ENCODE results near the gene TVP23C.
"Not testable (repeated sequence)": the region's sequence is repeated elsewhere in the genome, so short reads cannot be mapped to it uniquely, and the experiment has no call there.

The TVP23C gene

DNA sequence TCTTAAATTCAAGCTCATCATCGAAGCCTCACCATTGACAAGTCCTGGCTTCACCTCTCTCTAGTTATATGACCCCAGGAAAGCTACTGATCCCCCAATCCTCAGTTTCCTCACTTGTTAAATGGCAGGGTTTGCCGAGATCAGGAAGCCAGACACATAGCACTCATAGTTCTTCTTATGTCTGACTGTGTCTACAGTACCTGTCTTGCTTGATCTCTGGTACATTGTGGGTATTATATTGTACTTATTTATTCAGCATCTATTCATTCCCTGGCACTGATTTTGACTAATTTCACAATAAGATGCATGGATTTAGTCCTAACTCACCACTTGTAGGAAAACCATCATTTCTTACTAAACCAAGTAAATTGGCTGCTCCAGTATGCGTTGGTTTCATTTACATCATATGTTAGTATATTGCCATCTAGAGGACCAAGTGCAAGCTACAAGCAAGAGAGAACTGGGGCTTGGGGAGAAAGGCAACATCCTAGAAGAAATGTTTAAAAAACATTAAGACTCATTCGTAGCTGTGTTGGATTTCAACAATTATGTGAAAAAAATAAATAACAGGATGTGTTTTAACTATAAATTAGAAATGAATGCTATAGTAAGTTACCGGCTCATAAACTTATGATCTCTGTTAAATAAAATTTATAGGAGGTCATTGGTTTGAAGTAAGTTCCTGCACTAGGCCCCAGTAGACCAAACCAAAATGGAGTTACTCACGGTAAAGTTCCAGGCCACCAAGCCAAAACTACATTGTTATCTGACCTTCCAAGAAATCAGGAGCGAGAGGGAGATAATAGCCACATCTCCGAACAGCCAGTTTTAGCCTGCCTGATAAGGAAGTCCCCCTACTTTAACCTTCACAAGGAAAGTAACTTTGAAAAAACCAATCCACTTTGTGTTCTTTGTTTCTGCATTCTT is 36.7 kb downstream of the TVP23C start:
- DNase-seq (ENCODE audit: low spot score), result peak; percentile 18

DNA sequence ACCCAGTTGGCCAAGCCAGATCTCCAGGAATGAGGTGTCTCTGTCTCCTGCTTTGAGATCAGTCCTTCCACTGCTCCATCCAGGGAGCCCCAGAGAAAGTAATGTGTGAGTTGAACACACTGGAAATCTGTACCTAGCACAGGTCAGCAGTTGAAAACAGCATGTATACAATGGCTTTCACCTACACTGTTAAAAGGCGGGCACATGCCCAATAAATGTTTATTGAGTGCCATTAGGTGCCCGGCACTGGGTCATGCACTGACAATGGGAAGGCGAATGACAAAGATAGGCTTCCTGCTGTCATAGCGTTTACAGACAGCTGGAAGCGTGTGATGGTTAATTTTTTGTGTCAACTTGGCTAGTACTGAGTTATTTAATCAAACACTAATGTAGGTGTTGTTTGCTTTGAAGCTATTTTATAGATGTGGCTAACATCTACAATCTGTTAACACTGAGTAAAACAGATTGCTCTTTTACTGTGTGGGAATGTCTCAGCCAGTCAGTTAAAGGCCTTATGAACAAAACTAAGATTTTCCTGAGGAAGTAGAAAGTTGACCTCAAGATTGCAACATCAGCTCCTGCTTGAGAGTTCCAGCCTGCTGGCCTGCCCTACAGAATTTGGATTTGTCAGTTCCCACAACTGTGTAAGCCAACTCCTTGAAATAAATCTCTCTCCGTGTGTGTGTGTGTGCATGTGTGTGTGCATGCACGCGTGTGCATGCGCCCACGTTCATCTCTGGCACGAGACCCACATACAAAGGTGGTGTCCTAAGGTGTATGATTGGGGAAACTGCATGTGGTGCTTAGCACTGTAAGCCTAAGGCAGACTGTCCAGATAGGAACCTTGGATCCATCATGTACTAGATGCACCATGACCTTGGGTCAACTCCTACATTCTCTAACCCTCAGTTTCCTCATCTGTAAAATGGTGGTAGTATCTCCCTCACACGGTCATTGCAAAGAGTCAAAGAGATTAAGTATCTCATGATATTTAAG is 38.0 kb downstream of the TVP23C start:
- not testable (repeated sequence) for DNase-seq (ENCODE audit: low spot score)

DNA sequence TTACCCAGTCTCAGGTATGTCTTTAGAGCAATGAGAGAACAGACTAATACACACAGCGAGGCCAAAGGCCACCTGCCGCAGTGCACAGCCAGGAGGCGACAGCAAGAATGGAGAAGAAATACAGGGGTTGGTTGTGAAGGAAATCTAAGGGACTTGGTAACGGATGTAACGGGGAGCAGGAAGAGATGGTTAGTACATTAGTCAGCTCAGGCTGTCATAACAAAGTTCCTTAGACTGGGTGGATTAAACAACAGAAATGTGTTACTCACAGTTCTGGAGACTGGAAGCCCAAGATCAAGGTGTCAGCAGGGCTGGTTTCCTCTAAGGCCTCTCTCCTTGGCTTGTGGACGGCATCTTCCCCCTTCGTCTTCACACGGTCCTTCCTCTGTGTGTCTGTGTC is 47.1 kb downstream of the TVP23C start:
- DNase-seq (ENCODE audit: low spot score), result no peak

DNA sequence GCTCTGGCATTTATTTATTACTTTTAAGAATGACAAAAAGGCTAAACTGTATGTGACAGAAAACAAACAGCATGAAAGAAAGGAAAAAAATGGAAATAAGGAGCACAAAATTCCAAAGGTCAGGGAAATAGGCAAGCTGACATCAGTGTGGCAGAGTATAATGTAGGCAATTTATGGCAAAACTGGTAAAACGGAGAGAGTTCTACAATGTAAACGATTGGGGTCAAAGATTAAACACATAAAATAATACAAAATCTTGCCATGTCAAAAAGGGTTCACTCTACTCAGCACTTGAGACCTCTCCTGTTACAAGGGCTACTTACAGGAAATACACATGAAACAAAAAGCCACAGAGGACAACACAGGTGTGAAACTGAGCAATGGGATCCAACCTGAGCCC is 48.8 kb downstream of the TVP23C start:
- DNase-seq (ENCODE audit: low spot score), result no peak

DNA sequence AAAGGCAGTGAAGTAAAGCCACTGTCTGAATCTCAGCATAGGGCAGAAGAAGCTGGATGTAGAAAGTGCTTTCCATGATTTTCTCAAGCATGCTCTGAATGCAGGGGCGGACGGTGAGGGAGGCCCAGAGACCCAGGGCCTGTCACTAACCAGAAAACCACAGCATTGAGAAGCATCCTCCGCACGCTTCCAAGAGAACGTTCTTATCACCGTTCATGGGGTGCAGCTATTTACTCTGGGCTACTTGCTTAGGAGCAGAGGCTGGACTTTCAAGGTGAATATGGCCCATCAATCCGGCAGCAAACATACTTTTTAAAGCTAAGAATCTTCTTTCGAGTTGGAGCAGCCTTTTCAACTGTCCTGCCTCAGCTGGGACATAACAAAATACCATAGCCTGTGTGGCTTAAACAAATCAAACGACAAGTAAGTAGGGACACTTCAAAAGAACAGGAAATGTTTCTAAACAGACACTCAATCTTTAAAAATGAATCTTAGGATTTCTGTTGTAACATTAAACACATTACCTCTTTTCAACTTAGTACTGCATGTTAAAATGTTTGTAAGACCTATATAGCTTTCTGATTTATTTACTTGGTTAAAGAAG is 49.3 kb downstream of the TVP23C start:
- DNase-seq (ENCODE audit: low spot score), result no peak

DNA sequence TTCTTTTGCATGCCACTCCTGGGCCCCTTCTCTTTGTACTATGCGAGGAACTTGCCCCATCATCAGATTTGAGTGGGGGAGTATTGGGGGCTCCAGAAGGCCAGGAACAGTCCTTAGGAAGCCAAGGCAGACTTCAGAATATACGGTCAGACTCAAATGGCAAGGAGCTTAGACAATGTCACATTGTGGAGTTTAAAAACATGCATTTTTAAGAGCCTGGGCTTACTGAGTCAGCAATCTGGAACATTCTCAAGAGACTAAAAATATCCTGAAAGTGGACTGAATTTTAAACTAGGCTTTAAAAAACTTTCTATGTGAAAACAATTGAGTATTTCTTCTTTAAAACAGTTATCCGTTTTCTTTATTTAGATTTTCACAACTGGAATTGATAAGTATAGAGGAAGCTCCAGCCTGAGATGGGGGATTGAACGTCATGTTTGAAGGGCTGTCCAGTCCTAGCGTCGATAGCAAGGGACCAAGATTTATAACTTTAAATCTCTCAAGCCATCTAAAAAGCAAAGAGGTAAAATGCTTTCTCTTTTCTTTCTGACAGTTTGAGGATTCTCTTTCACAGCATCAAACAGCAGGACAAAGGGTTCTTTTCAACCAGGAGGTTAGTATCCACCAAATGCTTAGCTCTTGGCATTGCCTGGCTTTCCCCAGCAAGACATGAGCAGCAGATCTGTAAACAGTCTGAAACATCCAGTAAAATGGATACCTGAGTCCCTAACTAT is 50.1 kb downstream of the TVP23C start:
- DNase-seq (ENCODE audit: low spot score), result no peak

DNA sequence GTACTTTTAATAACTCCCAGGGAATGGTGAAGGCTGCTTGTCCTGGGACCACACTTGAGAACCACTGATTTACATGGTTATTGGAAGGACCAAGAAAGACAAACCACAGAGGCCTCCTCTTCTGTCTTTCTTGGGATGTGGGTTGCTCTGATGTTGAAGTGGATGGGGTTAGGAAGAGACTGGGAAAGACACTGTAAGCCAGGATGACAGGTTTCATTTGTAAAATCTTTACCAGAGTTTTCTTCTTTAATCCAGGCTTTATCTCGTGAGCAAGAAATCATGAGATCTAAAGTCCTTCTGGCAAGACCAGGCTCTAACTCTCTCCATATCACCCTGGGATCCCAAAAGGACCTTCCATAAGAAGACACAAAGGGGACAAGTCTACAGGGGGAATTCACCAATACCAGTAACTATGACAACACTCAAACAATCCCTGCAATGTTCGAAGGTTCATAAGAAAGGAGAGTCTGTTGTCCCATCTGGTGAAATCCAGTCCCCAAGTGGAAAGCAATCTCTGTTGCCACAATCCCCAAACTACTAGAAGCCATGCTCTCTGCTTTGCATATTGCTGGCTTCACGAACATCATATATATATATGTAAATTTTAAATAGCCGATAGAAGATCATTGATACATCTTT is 51.1 kb downstream of the TVP23C start:
- DNase-seq (ENCODE audit: low spot score), result no peak

DNA sequence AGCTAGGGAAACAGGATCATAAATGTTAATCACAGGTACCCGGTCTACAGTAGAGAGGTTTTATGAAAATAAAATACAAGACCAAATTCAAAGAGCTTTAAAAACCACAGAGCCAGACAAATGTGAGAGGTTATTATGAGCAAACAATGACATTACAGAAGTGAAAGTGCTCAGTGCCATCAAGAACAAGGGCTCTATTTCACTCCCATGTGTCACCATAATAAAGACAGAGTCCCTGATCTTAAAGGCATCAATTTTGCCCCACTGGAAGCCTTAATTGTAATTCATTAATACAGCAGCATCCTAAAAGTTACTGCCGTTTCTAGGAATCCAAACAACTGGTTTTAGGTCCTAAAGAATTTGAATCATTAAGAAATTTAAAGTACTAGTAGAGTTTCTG is 52.1 kb downstream of the TVP23C start:
- DNase-seq (ENCODE audit: low spot score), result no peak

DNA sequence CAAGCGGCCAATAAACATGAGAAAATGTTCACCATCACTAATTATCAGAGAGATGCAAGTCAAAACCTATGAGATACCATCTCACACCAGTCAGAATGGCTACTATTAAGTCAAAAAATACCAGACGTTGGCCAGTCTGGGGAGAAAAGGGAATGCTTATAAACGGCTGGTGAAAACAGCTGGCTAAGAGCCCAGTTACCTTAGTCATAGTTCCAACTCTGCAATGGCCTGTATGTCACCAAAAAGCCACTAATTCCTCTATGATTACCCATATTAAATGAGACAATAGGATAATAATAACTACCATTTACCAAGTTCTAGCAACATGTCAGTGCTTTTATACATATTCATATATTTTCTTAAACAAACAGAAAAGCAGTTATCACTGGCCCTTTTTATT is 52.9 kb downstream of the TVP23C start:
- no peak for DNase-seq (ENCODE audit: low spot score)

DNA sequence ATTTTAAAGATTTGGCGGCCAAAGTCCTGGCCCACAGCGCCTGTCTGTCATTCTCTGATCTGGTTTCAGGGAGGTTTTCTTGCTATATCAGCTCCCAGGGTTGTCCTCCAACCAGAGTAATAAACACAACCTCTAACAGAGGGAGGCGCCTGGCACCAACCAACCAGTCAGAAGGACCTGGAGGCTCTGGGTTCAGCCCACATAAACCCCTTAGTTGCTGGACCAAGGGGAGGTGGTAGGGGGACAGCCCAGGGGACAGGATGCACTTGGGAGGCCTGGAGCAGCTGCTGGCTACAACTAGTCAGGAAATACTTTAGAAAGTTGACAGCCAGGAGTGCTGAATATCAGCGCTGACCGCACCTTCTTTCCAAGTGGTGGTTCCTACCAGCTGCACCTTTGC is 54.2 kb downstream of the TVP23C start:
- no peak for DNase-seq (ENCODE audit: low spot score)

DNA sequence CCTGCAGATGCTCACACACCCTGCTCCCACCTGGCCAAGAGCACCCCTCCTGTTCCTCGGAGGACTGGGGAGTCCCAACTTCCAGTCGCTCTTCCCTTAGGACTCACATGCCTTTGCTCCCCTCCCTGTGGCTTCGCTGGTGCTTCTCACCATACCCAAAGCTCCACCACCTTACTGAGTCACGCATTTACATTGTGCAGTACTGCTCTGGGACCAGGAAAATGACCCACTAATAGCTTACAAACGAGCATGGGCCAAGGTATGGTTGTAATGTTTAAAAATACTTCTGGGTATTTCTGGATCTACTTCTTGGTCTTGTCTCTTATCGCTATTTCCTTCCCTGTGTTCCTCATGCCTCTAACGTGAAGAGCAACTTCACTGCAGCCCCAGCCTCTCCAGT is 54.8 kb downstream of the TVP23C start:
- DNase-seq (ENCODE audit: low spot score), result no peak

DNA sequence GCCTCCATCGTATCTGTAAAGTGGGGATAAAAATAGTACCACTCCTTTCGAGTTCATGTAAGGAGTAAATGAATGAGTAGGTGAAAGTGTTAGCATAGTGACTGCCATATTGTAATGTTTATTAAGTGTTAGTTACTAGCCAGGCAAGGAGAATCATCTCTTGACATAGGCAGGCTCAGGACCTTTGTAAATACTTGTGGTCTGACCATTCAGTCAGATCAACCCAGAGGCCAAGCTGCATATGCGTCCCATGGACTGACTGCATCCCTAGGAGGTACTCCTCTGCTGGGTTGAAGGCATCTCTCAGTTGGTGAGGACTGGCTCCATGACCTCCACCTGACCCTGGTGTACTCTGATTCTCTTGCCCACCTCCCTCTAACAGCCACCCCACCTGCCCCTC is 55.4 kb downstream of the TVP23C start:
- DNase-seq (ENCODE audit: low spot score), result no peak

DNA sequence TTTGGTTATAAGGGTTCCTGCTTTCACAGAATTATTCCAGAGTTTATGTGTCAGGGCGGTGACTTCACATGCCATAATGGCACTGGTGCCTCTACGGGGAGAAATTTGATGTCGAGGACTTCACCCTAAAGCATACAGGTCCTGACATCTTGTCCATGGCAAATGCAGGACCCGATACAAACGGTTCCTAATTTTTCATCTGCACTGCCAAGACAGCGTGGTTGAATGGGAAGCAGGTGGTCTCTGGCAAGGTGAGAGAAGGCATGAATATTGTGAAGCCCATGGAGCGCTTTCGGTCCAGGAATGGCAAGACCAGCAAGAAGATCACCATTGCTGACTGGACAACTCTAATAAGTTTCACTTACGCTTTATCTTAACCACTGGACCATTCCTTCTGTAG is 56.3 kb downstream of the TVP23C start:
- no peak for DNase-seq (ENCODE audit: low spot score)

DNA sequence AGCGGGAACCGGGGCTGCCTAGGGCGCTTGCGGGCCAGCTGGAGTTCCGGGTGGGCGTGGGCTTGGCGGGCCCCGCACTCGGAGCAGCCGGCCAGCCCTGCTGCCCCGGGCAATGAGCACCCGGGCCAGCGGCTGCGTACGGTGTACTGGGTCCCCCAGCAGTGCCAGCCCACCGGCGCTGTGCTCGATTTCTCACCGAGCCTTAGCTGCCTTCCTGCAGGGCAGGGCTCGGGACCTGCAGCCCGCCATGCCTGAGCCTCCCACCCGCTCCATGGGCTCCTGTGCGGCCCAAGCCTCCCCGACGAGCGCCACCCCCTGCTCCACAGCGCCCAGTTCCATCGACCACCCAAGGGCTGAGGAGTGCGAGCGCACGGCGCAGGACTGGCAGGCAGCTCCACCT is 57.6 kb downstream of the TVP23C start:
- DNase-seq (ENCODE audit: low spot score), result not testable (repeated sequence)

DNA sequence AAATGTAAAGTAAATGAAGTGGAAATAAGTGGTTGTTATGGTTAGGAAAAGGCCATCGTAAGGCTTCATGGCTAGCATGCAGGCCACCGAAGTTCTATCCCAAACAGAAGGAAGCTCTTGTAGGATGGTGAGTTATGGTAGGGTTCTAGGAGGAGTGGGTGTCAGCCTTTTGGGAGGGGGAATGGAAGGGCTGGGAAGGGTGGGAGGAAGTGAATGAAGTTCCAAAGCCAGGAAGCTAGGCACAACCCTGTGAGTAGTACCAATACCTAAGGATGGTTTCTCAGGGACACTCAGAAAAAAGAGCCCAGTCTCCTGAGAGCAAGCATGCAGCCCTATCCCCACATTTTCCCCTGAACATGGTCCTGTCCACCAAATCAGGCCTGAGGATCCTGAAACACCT is 59.6 kb downstream of the TVP23C start:
- DNase-seq (ENCODE audit: low spot score), result no peak

DNA sequence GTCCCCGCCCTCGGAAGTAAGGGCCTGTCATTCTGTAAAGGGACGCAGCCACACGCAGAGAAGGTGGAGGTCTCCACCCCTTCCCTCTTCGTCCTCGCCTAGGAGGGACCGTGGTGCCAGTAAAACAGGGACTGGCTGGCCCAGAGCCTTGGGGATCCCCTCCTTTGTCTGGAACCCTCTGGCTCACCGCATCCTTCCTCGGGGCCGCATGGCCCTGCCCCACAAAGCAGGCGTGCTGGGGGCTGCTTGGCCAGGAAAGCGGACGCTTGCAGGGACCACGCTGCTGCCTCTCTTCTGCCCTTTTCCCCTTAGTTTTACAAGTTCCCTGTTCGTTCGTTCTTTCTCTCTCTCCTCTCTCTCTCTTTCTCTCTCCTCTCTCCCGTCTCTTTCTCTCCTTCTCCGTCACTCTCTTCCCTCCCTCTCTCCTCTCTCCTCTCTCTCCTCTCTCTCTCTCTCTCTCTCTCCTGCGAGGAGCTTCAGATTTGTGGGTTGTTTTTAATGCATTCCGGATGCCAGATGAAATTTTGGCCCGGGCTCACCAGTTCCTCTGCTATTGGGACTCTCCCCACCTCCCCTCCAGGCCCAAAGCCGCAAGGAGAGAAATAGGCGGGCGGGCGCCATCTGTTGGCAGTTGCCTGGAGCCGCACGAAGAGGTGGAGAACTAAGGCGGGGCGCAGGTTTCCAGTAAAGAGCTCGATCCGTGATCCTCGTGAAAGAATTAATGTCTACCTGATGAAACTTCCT is 60.7 kb downstream of the TVP23C start:
- peak; percentile 51 for DNase-seq (ENCODE audit: low spot score)

DNA sequence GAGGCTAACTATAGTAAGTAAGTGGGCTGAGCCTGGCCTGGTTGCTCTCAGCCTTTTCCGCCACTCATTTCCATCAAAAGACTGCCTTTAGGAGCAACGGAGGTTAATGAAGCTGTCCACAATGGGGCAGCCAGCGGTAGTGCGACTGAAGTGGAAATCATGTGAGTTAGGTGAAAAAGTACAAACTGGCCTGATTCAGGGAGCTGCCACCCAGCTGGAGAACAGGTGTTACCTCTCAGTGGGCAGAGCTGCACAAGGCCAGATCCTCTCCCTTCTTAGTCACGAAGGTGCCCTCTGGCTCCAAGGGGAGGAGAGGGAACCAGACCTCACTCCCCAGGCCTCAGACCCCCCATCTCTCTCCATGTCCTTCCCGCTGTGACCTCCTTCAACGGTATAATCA is 61.5 kb downstream of the TVP23C start:
- no peak for DNase-seq (ENCODE audit: low spot score)

DNA sequence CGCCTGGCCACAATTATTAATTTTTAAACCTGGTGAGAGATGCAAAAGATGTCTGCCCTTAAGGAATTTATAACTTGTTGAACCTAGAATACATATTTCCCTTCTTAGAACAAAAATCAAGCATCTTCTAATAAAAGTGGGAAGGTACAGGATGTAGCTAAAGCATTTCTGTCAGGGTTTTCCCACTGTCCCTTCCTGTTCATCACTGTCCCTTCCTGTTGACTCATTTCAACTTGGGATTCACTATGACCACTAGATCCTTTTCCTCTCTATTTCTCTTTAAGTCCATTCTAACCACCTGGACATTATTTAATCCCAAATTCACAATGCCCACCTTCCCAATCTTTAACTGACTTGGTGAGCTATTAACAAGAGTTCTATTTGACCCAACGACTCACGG is 62.0 kb downstream of the TVP23C start:
- DNase-seq (ENCODE audit: low spot score), result no peak

DNA sequence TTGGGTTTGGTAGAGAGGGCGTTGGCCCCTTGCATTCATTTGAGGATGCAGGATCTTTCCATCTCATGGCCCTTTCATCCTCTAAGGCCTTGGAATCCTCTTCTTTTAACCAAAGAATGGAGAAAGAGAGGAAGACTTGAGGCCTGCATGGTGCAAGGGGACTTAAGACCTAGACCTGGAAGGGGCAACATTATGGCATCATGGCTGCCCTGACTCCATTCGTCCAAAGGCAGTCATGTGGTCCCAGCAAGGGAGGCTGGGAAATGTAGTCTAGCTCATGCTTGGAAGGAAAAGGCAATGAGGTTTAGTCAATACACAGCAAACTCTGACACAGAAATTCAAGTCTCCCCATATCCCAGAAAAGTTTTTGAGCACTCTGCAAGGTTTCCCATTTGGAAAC is 65.2 kb downstream of the TVP23C start:
- no peak for DNase-seq (ENCODE audit: low spot score)
